ENCODE measurements around the gene METTL2A. TPM values are rescaled to one million over a fixed set of nuclear protein-coding genes. Genes with fewer than 3 reads are reported as not detected.
"Not testable (repeated sequence)": the region's sequence is repeated elsewhere in the genome, so short reads cannot be mapped to it uniquely, and the experiment has no call there.

Gene METTL2A, protein sequence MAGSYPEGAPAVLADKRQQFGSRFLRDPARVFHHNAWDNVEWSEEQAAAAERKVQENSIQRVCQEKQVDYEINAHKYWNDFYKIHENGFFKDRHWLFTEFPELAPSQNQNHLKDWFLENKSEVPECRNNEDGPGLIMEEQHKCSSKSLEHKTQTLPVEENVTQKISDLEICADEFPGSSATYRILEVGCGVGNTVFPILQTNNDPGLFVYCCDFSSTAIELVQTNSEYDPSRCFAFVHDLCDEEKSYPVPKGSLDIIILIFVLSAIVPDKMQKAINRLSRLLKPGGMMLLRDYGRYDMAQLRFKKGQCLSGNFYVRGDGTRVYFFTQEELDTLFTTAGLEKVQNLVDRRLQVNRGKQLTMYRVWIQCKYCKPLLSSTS
- 35.6 and 36.8 TPM in 2 replicates for total RNA-seq

DNA sequence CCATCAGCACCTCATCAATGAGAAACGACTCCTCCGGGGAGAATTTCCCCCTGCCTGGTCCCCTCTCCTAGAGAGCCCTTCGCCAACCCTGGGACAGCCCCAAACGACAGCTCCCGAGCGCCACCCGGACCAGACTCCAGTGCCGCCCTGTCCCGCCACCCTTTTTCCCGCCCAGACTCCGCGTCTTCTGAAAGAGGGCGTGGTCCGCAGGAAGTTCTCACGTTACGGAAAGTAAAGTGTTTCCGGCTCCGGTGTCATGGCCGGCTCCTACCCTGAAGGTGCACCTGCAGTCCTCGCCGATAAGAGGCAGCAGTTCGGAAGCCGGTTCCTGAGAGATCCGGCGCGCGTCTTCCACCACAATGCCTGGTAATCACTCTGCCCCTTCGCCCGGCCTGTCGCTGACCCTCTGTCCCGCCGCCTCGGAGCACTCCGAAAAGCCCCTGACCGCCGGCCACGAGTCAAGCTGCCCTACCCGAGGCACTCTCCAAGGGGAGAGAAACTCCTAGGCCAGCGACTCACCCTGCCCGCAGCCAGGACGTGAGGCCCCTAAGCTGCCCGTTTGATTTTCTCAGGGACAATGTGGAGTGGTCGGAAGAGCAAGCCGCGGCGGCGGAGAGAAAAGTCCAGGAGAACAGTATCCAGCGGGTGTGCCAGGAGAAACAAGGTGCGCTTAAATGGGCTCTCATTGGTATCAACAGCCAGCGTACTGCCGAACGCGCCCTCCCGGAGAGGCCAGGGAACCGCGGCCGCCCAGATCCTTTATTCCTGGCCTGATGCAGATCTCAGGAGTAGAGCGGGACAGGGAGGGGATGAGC, at the start of gene METTL2A:
TSS of gene METTL2A (plus strand) at position 251 of the 815 bp plus-strand sequence. CDS start at position 257, 6 bp downstream.
- H3K36me3 Mint-ChIP-seq (ENCODE audit: low read depth): peaks cover 22% of the 10 kb centered on the region
- DNase-seq: peak; percentile 96
- not testable (repeated sequence) for H3K27me3 Mint-ChIP-seq, H3K9me3 Mint-ChIP-seq
- H3K4me1 Mint-ChIP-seq: peaks cover 19% of the 10 kb centered on the region
- H3K27ac Mint-ChIP-seq: peak within 1 kb of the TSS; percentile 90
- intact Hi-C loops (cut with micrococcal nuclease): loop anchor here (2.0 kb wide), 1 partner anchor 55 kb away; the partner anchor contains the start of gene TLK2
- H3K4me3 Mint-ChIP-seq: peak within 1 kb of the TSS; percentile 91

GRCh38 chr17:62380253-62380652, 43.4 kb upstream of the METTL2A start, which contains the start of gene EFCAB3:
Gene EFCAB3 (plus strand): TSS chr17:62380553. CDS start chr17:62382980, 2,427 bp downstream.
- Mint-ChIP-seq H3K9me3 (no peaks in the 10 kb centered on the region), H3K4me1 (no peaks in the 10 kb centered on the region), H3K4me3 (no peak within 1 kb of the TSS), H3K27ac (no peak within 1 kb of the TSS), H3K36me3 (ENCODE audit: low read depth) (no peaks in the 10 kb centered on the region), H3K27me3 (peaks cover 19% of the 10 kb centered on the region)
- no peak for DNase-seq
- intact Hi-C loops (cut with micrococcal nuclease): no loop called here

- Mint-ChIP-seq H3K36me3 (ENCODE audit: low read depth) (no peaks in the 10 kb centered on the region), H3K4me1 (no peaks in the 10 kb centered on the region), H3K27me3 (peaks cover 20% of the 10 kb centered on the region), H3K4me3 (no peak overlapping the region), H3K9me3 (no peaks in the 10 kb centered on the region), H3K27ac (no peak overlapping the region)
- no peak for DNase-seq
- intact Hi-C loops (cut with micrococcal nuclease): no loop called here
These were observed 42.1 kb upstream of the METTL2A start for GRCh38 chr17:62381561-62381960.

DNA sequence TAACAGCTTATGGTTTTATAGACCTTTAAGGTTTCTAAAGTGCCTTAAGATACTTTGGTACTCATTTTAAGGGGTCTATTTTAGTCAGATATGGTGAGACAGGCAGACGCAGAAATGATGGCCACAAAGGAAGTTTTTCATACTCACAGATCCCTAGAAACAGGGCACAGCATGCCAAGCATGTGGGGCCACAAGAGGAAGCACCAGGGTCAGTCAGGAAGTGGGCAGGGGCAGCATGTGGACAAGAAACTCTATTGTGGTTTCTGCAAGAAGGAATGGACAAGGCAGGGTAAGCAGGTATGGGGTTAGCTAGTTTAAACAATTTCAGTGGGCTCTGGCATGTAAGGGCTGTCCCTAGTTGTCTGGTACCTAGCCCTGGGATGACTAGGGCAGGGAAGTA, 34.8 kb upstream of the METTL2A start:
- Mint-ChIP-seq H3K9me3 (no peaks in the 10 kb centered on the region), H3K4me1 (no peaks in the 10 kb centered on the region), H3K36me3 (ENCODE audit: low read depth) (no peaks in the 10 kb centered on the region), H3K27ac (no peak overlapping the region), H3K27me3 (peaks cover 23% of the 10 kb centered on the region), H3K4me3 (no peak overlapping the region)
- DNase-seq: no peak
- intact Hi-C loops (cut with micrococcal nuclease): no loop called here

- DNase-seq: no peak
- H3K4me3 Mint-ChIP-seq: no peak overlapping the region
- no peak overlapping the region for H3K27ac Mint-ChIP-seq
- no peaks in the 10 kb centered on the region for H3K9me3 Mint-ChIP-seq
- peaks cover 16% of the 10 kb centered on the region for H3K27me3 Mint-ChIP-seq
- intact Hi-C loops (cut with micrococcal nuclease): no loop called here
- no peaks in the 10 kb centered on the region for H3K4me1 Mint-ChIP-seq
- no peaks in the 10 kb centered on the region for H3K36me3 Mint-ChIP-seq (ENCODE audit: low read depth)
These were observed 30.8 kb upstream of the METTL2A start for GRCh38 chr17:62392908-62393307.

- H3K4me1 Mint-ChIP-seq: no peaks in the 10 kb centered on the region
- DNase-seq: no peak
These were observed 24.8 kb upstream of the METTL2A start for GRCh38 chr17:62398891-62399290.

DNA sequence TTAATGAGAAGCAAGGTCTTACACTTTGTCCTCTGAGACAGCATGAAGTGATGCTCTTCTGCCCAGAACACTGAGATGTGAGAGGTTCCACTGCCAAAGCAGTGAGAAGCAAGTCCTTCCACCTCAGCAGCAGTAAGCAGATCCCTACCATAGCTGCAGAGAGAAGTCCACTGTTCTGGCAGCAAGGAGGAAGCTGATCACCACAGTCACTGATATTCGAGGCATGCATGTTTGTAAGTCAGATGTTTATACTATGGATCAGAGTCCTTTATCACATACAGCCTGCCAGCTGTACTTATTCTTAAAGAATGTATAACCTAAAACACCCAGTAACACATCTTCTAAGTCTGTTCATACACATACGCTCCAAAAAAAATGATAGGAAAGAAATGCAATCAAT, 18.2 kb upstream of the METTL2A start:
- Mint-ChIP-seq H3K27ac (no peak overlapping the region), H3K36me3 (ENCODE audit: low read depth) (no peaks in the 10 kb centered on the region), H3K4me1 (no peaks in the 10 kb centered on the region), H3K27me3 (peaks cover 23% of the 10 kb centered on the region), H3K4me3 (no peak overlapping the region), H3K9me3 (peaks cover 3% of the 10 kb centered on the region)
- no peak for DNase-seq
- intact Hi-C loops (cut with micrococcal nuclease): no loop called here

More at GRCh38 chr17:62398891-62399290, 24.8 kb upstream of the METTL2A start:
- Mint-ChIP-seq H3K27me3 (peaks cover 17% of the 10 kb centered on the region), H3K9me3 (peaks cover 3% of the 10 kb centered on the region), H3K36me3 (ENCODE audit: low read depth) (no peaks in the 10 kb centered on the region), H3K4me3 (no peak overlapping the region), H3K27ac (no peak overlapping the region)
- intact Hi-C loops (cut with micrococcal nuclease): no loop called here

DNA sequence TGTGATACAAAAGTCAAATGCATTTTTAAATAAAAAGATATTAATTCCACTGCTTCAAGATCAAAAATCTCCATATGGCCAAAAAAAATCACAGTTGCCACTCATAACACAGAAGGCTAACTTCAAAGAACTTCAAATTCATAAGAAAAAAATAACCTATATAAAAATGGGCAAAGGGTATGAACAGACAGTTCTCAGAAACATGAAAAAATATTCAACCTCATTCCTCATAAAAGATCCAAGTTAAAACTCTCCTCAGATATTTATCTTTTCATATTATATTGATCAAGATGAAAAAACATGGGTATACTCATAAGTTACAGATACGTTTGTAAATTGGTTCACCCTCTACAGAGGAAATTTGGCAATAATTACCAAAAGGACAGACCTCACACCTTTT, 10.6 kb upstream of the METTL2A start:
- H3K27me3 Mint-ChIP-seq: peaks cover 23% of the 10 kb centered on the region
- DNase-seq; intact Hi-C loops (cut with micrococcal nuclease); H3K36me3 Mint-ChIP-seq (ENCODE audit: low read depth); H3K4me1 Mint-ChIP-seq; H3K9me3 Mint-ChIP-seq; H3K27ac Mint-ChIP-seq; H3K4me3 Mint-ChIP-seq: not testable (repeated sequence)

DNA sequence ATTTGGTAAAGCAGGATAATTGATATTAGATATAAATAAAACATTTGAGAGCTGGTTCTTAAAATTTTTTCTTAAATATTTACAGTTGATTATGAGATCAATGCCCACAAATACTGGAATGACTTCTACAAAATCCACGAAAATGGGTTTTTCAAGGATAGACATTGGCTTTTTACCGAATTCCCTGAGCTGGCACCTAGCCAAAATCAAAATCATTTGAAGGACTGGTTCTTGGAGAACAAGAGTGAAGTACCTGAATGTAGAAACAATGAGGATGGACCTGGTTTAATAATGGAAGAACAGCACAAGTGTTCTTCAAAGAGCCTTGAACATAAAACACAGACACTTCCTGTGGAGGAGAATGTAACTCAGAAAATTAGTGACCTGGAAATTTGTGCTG, 2.5 kb downstream of the METTL2A start:
- Mint-ChIP-seq H3K4me1 (peaks cover 19% of the 10 kb centered on the region), H3K36me3 (ENCODE audit: low read depth) (peaks cover 24% of the 10 kb centered on the region)
- DNase-seq; H3K27me3 Mint-ChIP-seq; H3K27ac Mint-ChIP-seq; H3K4me3 Mint-ChIP-seq; intact Hi-C loops (cut with micrococcal nuclease); H3K9me3 Mint-ChIP-seq: not testable (repeated sequence)

DNA sequence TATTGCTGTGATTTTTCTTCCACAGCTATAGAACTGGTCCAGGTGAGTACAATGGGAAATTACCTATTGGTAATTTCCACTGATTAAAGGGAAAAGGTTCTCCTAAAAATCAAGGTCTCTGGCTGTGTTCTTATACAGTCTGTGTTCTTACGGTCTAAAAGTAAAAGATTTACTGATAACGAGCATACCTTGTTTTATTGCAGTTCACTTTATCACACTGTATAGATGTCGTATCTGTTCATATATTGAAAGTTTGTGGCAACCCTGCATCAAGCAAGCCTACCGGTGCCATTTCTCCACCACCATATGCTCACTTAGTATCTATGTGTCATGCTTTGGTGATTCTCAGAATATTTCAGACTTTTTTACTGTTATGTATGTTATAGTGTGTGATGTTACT, 11.6 kb downstream of the METTL2A start:
- H3K4me1 Mint-ChIP-seq; H3K27me3 Mint-ChIP-seq; DNase-seq; intact Hi-C loops (cut with micrococcal nuclease); H3K27ac Mint-ChIP-seq; H3K9me3 Mint-ChIP-seq; H3K4me3 Mint-ChIP-seq: not testable (repeated sequence)
- H3K36me3 Mint-ChIP-seq (ENCODE audit: low read depth): peaks cover 15% of the 10 kb centered on the region

DNA sequence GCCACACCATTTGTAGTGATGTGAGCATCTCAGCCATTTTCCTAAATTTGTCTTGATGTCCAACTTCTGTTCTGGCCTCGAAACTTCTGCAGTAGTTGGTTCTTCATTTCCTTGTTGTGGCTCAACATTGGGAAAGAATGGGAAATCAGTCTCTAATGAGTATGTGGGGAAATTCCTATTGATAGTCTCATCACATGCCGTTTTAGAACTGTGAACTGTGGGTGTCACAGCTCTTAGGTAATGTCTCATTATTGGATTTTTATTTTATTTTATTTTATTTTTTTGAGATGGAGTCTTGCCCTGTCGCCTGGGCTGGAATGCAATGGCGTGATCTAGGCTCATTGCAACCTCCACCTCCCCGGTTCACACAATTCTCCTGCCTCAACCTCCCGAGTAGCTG, 17.5 kb downstream of the METTL2A start:
- H3K27me3 Mint-ChIP-seq; H3K4me1 Mint-ChIP-seq; H3K9me3 Mint-ChIP-seq; H3K27ac Mint-ChIP-seq; DNase-seq; H3K4me3 Mint-ChIP-seq; intact Hi-C loops (cut with micrococcal nuclease): not testable (repeated sequence)
- peaks cover 31% of the 10 kb centered on the region for H3K36me3 Mint-ChIP-seq (ENCODE audit: low read depth)

DNA sequence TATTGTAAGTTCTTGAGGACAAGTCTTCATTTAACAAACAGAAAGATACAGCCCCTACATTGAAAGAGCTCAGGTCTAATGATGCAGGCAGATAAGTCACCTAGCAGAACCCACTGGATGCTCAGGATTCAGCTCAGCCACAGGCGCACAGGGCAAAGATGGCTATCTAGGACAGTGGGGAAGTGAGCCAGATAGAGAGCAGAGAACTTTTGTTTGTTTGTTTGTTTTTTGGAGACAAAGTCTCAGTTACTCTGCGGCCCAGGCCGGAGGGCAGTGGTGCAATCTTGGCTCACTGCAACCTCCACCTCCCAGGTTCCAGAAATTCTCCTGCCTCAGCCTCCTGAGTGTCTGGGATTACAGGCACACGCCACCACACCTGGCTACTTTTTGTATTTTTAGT, 20.4 kb downstream of the METTL2A start:
- no peak for DNase-seq
- Mint-ChIP-seq H3K27ac (no peak overlapping the region), H3K9me3 (no peaks in the 10 kb centered on the region), H3K4me1 (no peaks in the 10 kb centered on the region), H3K27me3 (no peaks in the 10 kb centered on the region), H3K36me3 (ENCODE audit: low read depth) (peaks cover 44% of the 10 kb centered on the region), H3K4me3 (no peak overlapping the region)
- intact Hi-C loops (cut with micrococcal nuclease): no loop called here

GRCh38 chr17:62445791-62446190, 22.1 kb downstream of the METTL2A start:
- H3K27me3 Mint-ChIP-seq; H3K4me1 Mint-ChIP-seq; H3K9me3 Mint-ChIP-seq; H3K27ac Mint-ChIP-seq; H3K4me3 Mint-ChIP-seq; intact Hi-C loops (cut with micrococcal nuclease); DNase-seq: not testable (repeated sequence)
- peaks cover 43% of the 10 kb centered on the region for H3K36me3 Mint-ChIP-seq (ENCODE audit: low read depth)

- H3K9me3 Mint-ChIP-seq; DNase-seq; intact Hi-C loops (cut with micrococcal nuclease); H3K4me3 Mint-ChIP-seq; H3K27ac Mint-ChIP-seq; H3K27me3 Mint-ChIP-seq; H3K4me1 Mint-ChIP-seq: not testable (repeated sequence)
- peaks cover 21% of the 10 kb centered on the region for H3K36me3 Mint-ChIP-seq (ENCODE audit: low read depth)
These were observed 28.5 kb downstream of the METTL2A start for GRCh38 chr17:62452195-62452594.
